Esophagus squamous epithelium (tissue), 5 donors: Measurements from ENCODE around the gene DOCK2. TPM values are rescaled to one million over a fixed set of nuclear protein-coding genes. Genes with fewer than 3 reads are reported as not detected.

ENCODE experiments used
- DNase-seq: peaks from one replicate; lab custom pipeline; 2025; lab: John Stamatoyannopoulos, UW
- H3K27ac ChIP-seq, 4 donors: fragments of 200-600 bp; sonication (generic); one replicate each; pipeline ENCODE4 v1.5.1; 2016 to 2019; ENCODE audit warnings: mild to moderate bottlenecking in 1 of 4
- H3K27me3 ChIP-seq, 4 donors: fragments of 200-600 bp; sonication (generic); 1 replicate in 3 of 4; 2 replicates in 1 of 4; pipeline versions ENCODE4 v1.5.1 to v1.6.0; 2017 to 2021; ENCODE audit warnings: antibody characterized with exemption in 1 of 4
- H3K36me3 ChIP-seq, 3 donors: fragments of 200-600 bp; sonication (generic); one replicate each; pipeline ENCODE4 v1.5.1; 2016 to 2019
- H3K4me1 ChIP-seq, 3 donors: fragments of 200-600 bp; sonication (generic); one replicate each; pipeline ENCODE4 v1.5.1; 2017 to 2019
- H3K4me3 ChIP-seq, 4 donors: fragments of 200-600 bp; sonication (generic); 1 replicate in 3 of 4; 2 replicates in 1 of 4; pipeline ENCODE4 v1.5.1; 2016 to 2019; ENCODE audit warnings: mild to moderate bottlenecking in 2 of 4, moderate library complexity in 1 of 4
- H3K9me3 ChIP-seq, 3 donors: fragments of 200-600 bp; sonication (generic); one replicate each; pipeline ENCODE4 v1.5.1; 2016 to 2019
- POLR2A ChIP-seq, 4 donors: fragments of 450-650 bp; IDR thresholded peaks; one replicate each; pipeline ENCODE4 v1.6.1; 2017; ENCODE audit warnings: antibody characterized with exemption in 4 of 4, mild to moderate bottlenecking in 4 of 4, moderate library complexity in 3 of 4
- WGBS, 2 donors: methylation state at CpG; one replicate each; pipeline ENCODE4 v1.1.5; 2018; 5-methylcytosine and 5-hydroxymethylcytosine counted together
- intact Hi-C: fragments of 100-400 bp; cut with DNase I; formaldehyde crosslinking; loops from one replicate; pipeline ENCODE4 v1.15.0; 2022
- total RNA-seq, 4 donors: library from RNA; depleted of rRNA; stranded (reverse); fragments of >200 nt; gene quantifications; one replicate each; pipeline ENCODE4 v1.1.0, GENCODE V29; 2016
- TF ChIP-seq, protein P1 (sequence below), 6 experiments: fragments of 450-650 bp in 4 of 6; fragments of 200-600 bp in 2 of 6; sonication (generic) in 2 of 6; IDR thresholded peaks; one replicate each; pipeline ENCODE4 v1.5.1; 2016 to 2019; ENCODE audit warnings: antibody characterized with exemption in 6 of 6, mild to moderate bottlenecking in 4 of 6, moderate library complexity in 4 of 6
- donor health status: DM: yes; HTN: yes; CAD: no.

Gene DOCK2
- total RNA-seq, 4 donors from 2014 or later, result 4.1 to 14.5 (median 10.0) TPM

DNA sequence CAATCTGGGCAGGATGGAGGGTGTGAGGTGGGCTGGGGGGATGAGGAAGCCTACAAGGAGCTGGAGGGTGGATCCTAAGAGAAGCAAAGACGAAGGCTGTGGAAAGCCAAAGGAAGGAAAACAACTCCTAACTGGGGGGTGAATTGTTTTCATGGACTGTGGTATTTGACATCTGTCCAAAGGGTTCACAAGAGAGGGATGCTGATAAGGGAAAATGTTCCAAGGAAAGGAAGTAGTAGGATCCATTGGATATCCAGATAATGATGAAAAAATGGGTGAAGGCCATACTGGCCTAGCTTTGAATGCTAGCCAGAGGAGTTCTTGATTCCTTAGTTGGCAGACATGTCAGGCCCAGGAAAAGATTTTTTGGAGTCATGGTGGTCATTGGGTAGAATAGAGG is 416.8 kb downstream of the DOCK2 start:
- DNase-seq, result no peak
- Histone ChIP-seq H3K9me3 (no peaks in the 10 kb centered on the region), H3K27me3 (no peaks in the 10 kb centered on the region), H3K4me1 (no peaks in the 10 kb centered on the region), H3K27ac (no peak overlapping the region), H3K36me3 (no peaks in the 10 kb centered on the region), H3K4me3 (no peak overlapping the region)
- no peak for TF ChIP-seq POLR2A (IDR thresholded peaks at IDR 0.05)
- TF ChIP-seq, protein P1, sequence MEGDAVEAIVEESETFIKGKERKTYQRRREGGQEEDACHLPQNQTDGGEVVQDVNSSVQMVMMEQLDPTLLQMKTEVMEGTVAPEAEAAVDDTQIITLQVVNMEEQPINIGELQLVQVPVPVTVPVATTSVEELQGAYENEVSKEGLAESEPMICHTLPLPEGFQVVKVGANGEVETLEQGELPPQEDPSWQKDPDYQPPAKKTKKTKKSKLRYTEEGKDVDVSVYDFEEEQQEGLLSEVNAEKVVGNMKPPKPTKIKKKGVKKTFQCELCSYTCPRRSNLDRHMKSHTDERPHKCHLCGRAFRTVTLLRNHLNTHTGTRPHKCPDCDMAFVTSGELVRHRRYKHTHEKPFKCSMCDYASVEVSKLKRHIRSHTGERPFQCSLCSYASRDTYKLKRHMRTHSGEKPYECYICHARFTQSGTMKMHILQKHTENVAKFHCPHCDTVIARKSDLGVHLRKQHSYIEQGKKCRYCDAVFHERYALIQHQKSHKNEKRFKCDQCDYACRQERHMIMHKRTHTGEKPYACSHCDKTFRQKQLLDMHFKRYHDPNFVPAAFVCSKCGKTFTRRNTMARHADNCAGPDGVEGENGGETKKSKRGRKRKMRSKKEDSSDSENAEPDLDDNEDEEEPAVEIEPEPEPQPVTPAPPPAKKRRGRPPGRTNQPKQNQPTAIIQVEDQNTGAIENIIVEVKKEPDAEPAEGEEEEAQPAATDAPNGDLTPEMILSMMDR (IDR thresholded peaks at IDR 0.05), result no peak
- intact Hi-C loops, result no loop called here
- WGBS, 2 donors, result 59 to 75% methylated on average over 1 of the region's 1 CpG

- intact Hi-C loops, result no loop called here
- Histone ChIP-seq H3K4me3 (no peak overlapping the region), H3K9me3 (no peaks in the 10 kb centered on the region), H3K27ac (no peak overlapping the region), H3K4me1 (no peaks in the 10 kb centered on the region), H3K36me3 (no peaks in the 10 kb centered on the region), H3K27me3 (no peaks in the 10 kb centered on the region)
- no peak for TF ChIP-seq POLR2A (IDR thresholded peaks at IDR 0.05)
- TF ChIP-seq, protein P1 (IDR thresholded peaks at IDR 0.05), result no peak
- 64 to 100% methylated on average over 1 to 2 of the region's 2 CpGs for WGBS, 2 donors
- no peak for DNase-seq
Measured at GRCh38 chr5:170055606-170056005, 418.5 kb downstream of the DOCK2 start.

DNA sequence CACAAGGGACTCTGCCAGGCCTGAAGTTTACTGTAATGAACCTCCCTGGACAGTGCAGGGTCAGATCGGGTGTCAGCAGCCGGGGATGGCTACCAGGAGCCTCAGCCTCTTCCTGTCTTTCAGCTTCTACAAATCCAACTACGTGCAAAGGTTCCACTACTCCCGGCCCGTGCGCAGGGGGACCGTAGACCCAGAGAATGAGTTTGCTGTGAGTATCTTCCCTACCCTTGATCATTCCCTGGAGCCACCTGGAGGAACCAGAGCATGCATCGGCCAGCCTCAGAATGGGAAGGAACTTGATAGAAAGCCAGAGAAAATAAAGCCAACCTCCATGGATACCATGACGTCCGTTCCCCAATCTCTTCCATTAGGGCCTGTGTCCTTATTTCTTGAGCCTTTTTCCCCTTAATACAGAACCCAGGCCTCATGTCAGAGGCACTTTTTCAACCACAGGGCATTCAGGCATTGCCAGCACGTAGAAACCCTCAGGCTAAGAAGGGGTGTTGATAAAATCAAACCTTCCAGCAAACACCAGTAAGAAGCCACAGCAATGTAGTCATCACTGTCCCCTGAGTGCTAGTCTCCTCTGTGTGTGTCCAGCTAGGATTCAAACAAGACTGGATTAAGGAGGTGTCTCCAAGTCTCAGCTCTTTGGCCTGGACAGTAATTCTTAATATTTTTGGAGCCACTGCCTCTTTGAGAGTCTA is 419.6 kb downstream of the DOCK2 start:
- WGBS, 2 donors, result 90 to 99% methylated on average over 7 of the region's 11 CpGs
- DNase-seq, result no peak
- Histone ChIP-seq H3K9me3 (no peaks in the 10 kb centered on the region), H3K4me3 (no peak overlapping the region), H3K27ac (no peak overlapping the region), H3K4me1 (no peaks in the 10 kb centered on the region), H3K36me3 (no peaks in the 10 kb centered on the region), H3K27me3 (no peaks in the 10 kb centered on the region)
- TF ChIP-seq, protein P1 (IDR thresholded peaks at IDR 0.05), result no peak
- no peak for TF ChIP-seq POLR2A (IDR thresholded peaks at IDR 0.05)
- intact Hi-C loops, result no loop called here

GRCh38 chr5:170057311-170057710 is 420.2 kb downstream of the DOCK2 start:
- H3K27ac ChIP-seq, result no peak overlapping the region
- H3K27me3 ChIP-seq, result no peaks in the 10 kb centered on the region
- H3K36me3 ChIP-seq, result no peaks in the 10 kb centered on the region
- TF ChIP-seq, protein P1 (IDR thresholded peaks at IDR 0.05), result no peak
- TF ChIP-seq POLR2A (IDR thresholded peaks at IDR 0.05), result no peak
- H3K4me1 ChIP-seq, result no peaks in the 10 kb centered on the region
- 68 to 88% methylated on average over 9 to 10 of the region's 11 CpGs for WGBS, 2 donors
- intact Hi-C loops, result no loop called here
- no peaks in the 10 kb centered on the region for H3K9me3 ChIP-seq
- DNase-seq, result no peak
- H3K4me3 ChIP-seq, result no peak overlapping the region

DNA sequence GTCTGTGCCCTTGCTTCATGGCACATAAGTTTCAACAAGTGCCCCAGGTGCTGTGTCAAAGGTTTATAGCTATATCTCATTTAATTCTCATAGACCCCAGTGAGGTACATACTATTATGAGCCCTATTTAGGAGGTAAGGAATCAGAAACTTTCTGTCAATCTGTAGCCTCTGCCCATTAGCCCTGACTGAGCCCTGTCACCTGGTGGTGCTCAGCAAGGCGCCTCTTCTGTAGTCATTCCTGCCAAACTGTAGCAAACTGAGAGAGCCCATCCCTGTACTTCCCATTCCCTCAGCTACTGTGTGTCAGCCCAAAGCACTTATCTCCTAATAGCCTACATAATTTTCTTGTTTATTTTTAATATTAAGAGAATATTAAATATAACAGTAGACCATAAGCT is 422.1 kb downstream of the DOCK2 start:
- intact Hi-C loops, result no loop called here
- H3K36me3 ChIP-seq, result no peaks in the 10 kb centered on the region
- no peak for DNase-seq
- H3K9me3 ChIP-seq, result no peaks in the 10 kb centered on the region
- no peak overlapping the region for H3K27ac ChIP-seq
- TF ChIP-seq, protein P1 (IDR thresholded peaks at IDR 0.05), result no peak
- no peak for TF ChIP-seq POLR2A (IDR thresholded peaks at IDR 0.05)
- H3K27me3 ChIP-seq, result no peaks in the 10 kb centered on the region
- 17 to 22% methylated on average over 1 of the region's 1 CpG for WGBS, 2 donors
- H3K4me1 ChIP-seq, result no peaks in the 10 kb centered on the region
- no peak overlapping the region for H3K4me3 ChIP-seq
